Activated CD4-positive, alpha-beta memory T cell treated with anti-CD3 and anti-CD28 coated beads, Interleukin-2, amount 10 ng/mL, durations not matched to agents 7 days and 5 days (primary cell): Measurements from ENCODE around the gene TNFAIP8. TPM values are rescaled to one million over a fixed set of nuclear protein-coding genes. Genes with fewer than 3 reads are reported as not detected.
"Not testable (repeated sequence)": the region's sequence is repeated elsewhere in the genome, so short reads cannot be mapped to it uniquely, and the experiment has no call there.

Experiments used
- CTCF ChIA-PET: fragments of 350-600 bp; sonication (Branson Sonifier 250); formaldehyde crosslinking; loops from one replicate; lab custom pipeline; 2021; ENCODE audit warnings: antibody characterized with exemption, inconsistent platforms; lab: Charles Lee
- POLR2A ChIA-PET: fragments of 350-600 bp; sonication (Branson Sonifier 250); formaldehyde crosslinking; loops from one replicate; lab custom pipeline; 2021; ENCODE audit warnings: antibody characterized with exemption; lab: Charles Lee
- DNase-seq: peaks from one replicate; pipeline ENCODE4 v3.0.0-alpha.2; 2020
- H3K27ac Mint-ChIP-seq: one replicate; pipeline ENCODE4 v1.8.0; 2021; ENCODE audit warnings: mild to moderate bottlenecking, mixed read lengths
- H3K27me3 Mint-ChIP-seq: one replicate; pipeline ENCODE4 v1.8.0; 2021; ENCODE audit warnings: mixed read lengths
- H3K36me3 Mint-ChIP-seq: one replicate; pipeline ENCODE4 v1.8.0; 2021; ENCODE audit warnings: low read depth, mixed read lengths
- H3K4me1 Mint-ChIP-seq: one replicate; pipeline ENCODE4 v1.8.0; 2021; ENCODE audit warnings: mixed read lengths
- H3K4me3 Mint-ChIP-seq: one replicate; pipeline ENCODE4 v1.8.0; 2021; ENCODE audit warnings: mild to moderate bottlenecking, mixed read lengths
- H3K9me3 Mint-ChIP-seq: one replicate; pipeline ENCODE4 v1.8.0; 2021; ENCODE audit warnings: mixed read lengths
- total RNA-seq, 2 experiments: library from RNA; stranded (reverse); gene quantifications; one replicate each; pipeline ENCODE4 v1.2.3, GENCODE V29; 2021

Gene TNFAIP8
- total RNA-seq, 2 experiments from 2014 or later, result 161 to 163 TPM

GRCh38 chr5:119412279-119413227 lies 56.7 kb downstream of the TNFAIP8 start:
- Mint-ChIP-seq H3K4me1 (peaks cover 34% of the 10 kb centered on the region), H3K36me3 (no peaks in the 10 kb centered on the region), H3K9me3 (no peaks in the 10 kb centered on the region), H3K4me3 (peak overlapping the region; percentile 70), H3K27me3 (peaks cover 6% of the 10 kb centered on the region), H3K27ac (no peak overlapping the region)
- ChIA-PET POLR2A (interaction anchor here (0.8 to 1.7 kb wide), 9 partner anchors 55 to 425 kb away, joined by 3 to 9 read pairs (median 4); partner anchors contain the start of gene DTWD2), CTCF (interaction anchor here (0.7 to 8.1 kb wide), 50 partner anchors 8 to 430 kb away, joined by 3 to 127 read pairs (median 6); partner anchors contain the start of genes DMXL1, DTWD2 and TNFAIP8)
- no peak for DNase-seq

GRCh38 chr5:119414124-119414734 lies 58.4 kb downstream of the TNFAIP8 start:
- H3K27me3 Mint-ChIP-seq, DNase-seq, H3K4me3 Mint-ChIP-seq, H3K27ac Mint-ChIP-seq, H3K36me3 Mint-ChIP-seq, H3K9me3 Mint-ChIP-seq, POLR2A ChIA-PET: not testable (repeated sequence)
- peaks cover 39% of the 10 kb centered on the region for H3K4me1 Mint-ChIP-seq
- CTCF ChIA-PET, result interaction anchor here (1.6 to 8.1 kb wide), 3 partner anchors 98 to 430 kb away, joined by 6 to 127 read pairs (median 12); partner anchors contain the start of gene DTWD2

GRCh38 chr5:119417891-119418605 lies 62.2 kb downstream of the TNFAIP8 start:
- Mint-ChIP-seq H3K4me3 (no peak overlapping the region), H3K36me3 (no peaks in the 10 kb centered on the region), H3K27me3 (peaks cover 6% of the 10 kb centered on the region), H3K4me1 (peaks cover 13% of the 10 kb centered on the region), H3K27ac (no peak overlapping the region), H3K9me3 (no peaks in the 10 kb centered on the region)
- DNase-seq, result no peak
- POLR2A ChIA-PET, result no interaction called here
- CTCF ChIA-PET, result interaction anchor here (0.6 to 2.9 kb wide), 5 partner anchors 15 to 436 kb away, joined by 3 to 14 read pairs (median 3); partner anchors contain the start of gene DTWD2

- Mint-ChIP-seq H3K9me3 (no peaks in the 10 kb centered on the region), H3K27ac (no peak overlapping the region), H3K4me1 (peaks cover 13% of the 10 kb centered on the region), H3K36me3 (no peaks in the 10 kb centered on the region), H3K27me3 (peaks cover 6% of the 10 kb centered on the region), H3K4me3 (no peak overlapping the region)
- POLR2A ChIA-PET, result no interaction called here
- CTCF ChIA-PET, result interaction anchor here (1.3 to 2.9 kb wide), 3 partner anchors 14 to 430 kb away, joined by 3 to 14 read pairs (median 6); partner anchors contain the start of gene DTWD2
- DNase-seq, result no peak
Measured at GRCh38 chr5:119418606-119419100, 62.8 kb downstream of the TNFAIP8 start.

GRCh38 chr5:119420169-119420568 lies 64.3 kb downstream of the TNFAIP8 start:
- Mint-ChIP-seq H3K9me3 (no peaks in the 10 kb centered on the region), H3K4me3 (no peak overlapping the region), H3K27me3 (peaks cover 2% of the 10 kb centered on the region), H3K4me1 (peaks cover 9% of the 10 kb centered on the region), H3K36me3 (no peaks in the 10 kb centered on the region), H3K27ac (no peak overlapping the region)
- ChIA-PET CTCF (interaction anchor here (1.0 kb wide), 1 partner anchor 9 kb away, joined by 3 read pairs; no protein-coding TSS in a partner anchor), POLR2A (no interaction called here)
- no peak for DNase-seq

- DNase-seq, result no peak
- Mint-ChIP-seq H3K27ac (no peak overlapping the region), H3K36me3 (no peaks in the 10 kb centered on the region), H3K9me3 (no peaks in the 10 kb centered on the region), H3K4me3 (no peak overlapping the region), H3K4me1 (no peaks in the 10 kb centered on the region), H3K27me3 (no peaks in the 10 kb centered on the region)
- ChIA-PET POLR2A (no interaction called here), CTCF (interaction anchor here (1.1 to 1.3 kb wide), 2 partner anchors 9 to 345 kb away, joined by 3 read pairs; no protein-coding TSS in a partner anchor)
Measured at GRCh38 chr5:119426057-119426456, 70.2 kb downstream of the TNFAIP8 start.

GRCh38 chr5:119427060-119427459 lies 71.2 kb downstream of the TNFAIP8 start:
- ChIA-PET CTCF (interaction anchor here (1.3 kb wide), 1 partner anchor 8 kb away, joined by 3 read pairs; no protein-coding TSS in a partner anchor), POLR2A (no interaction called here)
- Mint-ChIP-seq H3K4me3 (no peak overlapping the region), H3K27me3 (no peaks in the 10 kb centered on the region), H3K9me3 (no peaks in the 10 kb centered on the region), H3K27ac (no peak overlapping the region), H3K36me3 (no peaks in the 10 kb centered on the region), H3K4me1 (no peaks in the 10 kb centered on the region)
- DNase-seq, result no peak

GRCh38 chr5:119427596-119427995 lies 71.8 kb downstream of the TNFAIP8 start:
- H3K27me3 Mint-ChIP-seq, POLR2A ChIA-PET, CTCF ChIA-PET, H3K4me3 Mint-ChIP-seq, H3K9me3 Mint-ChIP-seq, H3K36me3 Mint-ChIP-seq, H3K4me1 Mint-ChIP-seq, DNase-seq, H3K27ac Mint-ChIP-seq: not testable (repeated sequence)

GRCh38 chr5:119428166-119428565 lies 72.3 kb downstream of the TNFAIP8 start:
- H3K4me3 Mint-ChIP-seq, H3K9me3 Mint-ChIP-seq, POLR2A ChIA-PET, H3K4me1 Mint-ChIP-seq, H3K27ac Mint-ChIP-seq, DNase-seq, CTCF ChIA-PET, H3K36me3 Mint-ChIP-seq, H3K27me3 Mint-ChIP-seq: not testable (repeated sequence)

GRCh38 chr5:119428574-119428973 lies 72.8 kb downstream of the TNFAIP8 start:
- POLR2A ChIA-PET, DNase-seq, H3K27me3 Mint-ChIP-seq, H3K4me3 Mint-ChIP-seq, H3K9me3 Mint-ChIP-seq, H3K27ac Mint-ChIP-seq, H3K4me1 Mint-ChIP-seq, CTCF ChIA-PET, H3K36me3 Mint-ChIP-seq: not testable (repeated sequence)

GRCh38 chr5:119432674-119433237 lies 76.9 kb downstream of the TNFAIP8 start:
- CTCF ChIA-PET, result interaction anchor here (1.4 kb wide), 1 partner anchor 15 kb away, joined by 3 read pairs; no protein-coding TSS in a partner anchor
- H3K27ac Mint-ChIP-seq, DNase-seq, H3K36me3 Mint-ChIP-seq, H3K9me3 Mint-ChIP-seq, POLR2A ChIA-PET, H3K4me3 Mint-ChIP-seq: not testable (repeated sequence)
- Mint-ChIP-seq H3K4me1 (peaks cover 13% of the 10 kb centered on the region), H3K27me3 (peaks cover 12% of the 10 kb centered on the region)
